Endodermal cell (in vitro differentiated cells): ENCODE results near the gene SMPD3. TPM values are rescaled to one million over a fixed set of nuclear protein-coding genes. Genes with fewer than 3 reads are reported as not detected.

Experiments
- DNase-seq: peaks from one replicate; pipeline ENCODE4 v3.0.0-alpha.2; 2017
- H3K27ac ChIP-seq: 2 replicates; pipeline ENCODE4 v1.5.1; 2013; ENCODE audit warnings: mild to moderate bottlenecking, low read depth, low read length, moderate library complexity
- H3K27me3 ChIP-seq: 2 replicates; pipeline ENCODE4 v1.6.1; 2013; ENCODE audit warnings: mild to moderate bottlenecking, low read length, moderate library complexity; ENCODE audit not compliant: insufficient read depth, control insufficient read depth, poor library complexity, severe bottlenecking
- H3K36me3 ChIP-seq: 2 replicates; pipeline ENCODE4 v1.7.0; 2013; ENCODE audit warnings: mild to moderate bottlenecking, low read length, moderate library complexity; ENCODE audit not compliant: control insufficient read depth, insufficient read depth
- H3K4me1 ChIP-seq: one replicate; pipeline ENCODE4 v1.7.0; 2013; ENCODE audit warnings: low read length; ENCODE audit not compliant: control insufficient read depth, insufficient read depth
- H3K4me3 ChIP-seq: 2 replicates; pipeline ENCODE4 v1.5.1; 2013; ENCODE audit warnings: mild to moderate bottlenecking, low read length, moderate library complexity
- H3K9ac ChIP-seq: 2 replicates; pipeline ENCODE4 v1.6.1; 2013; ENCODE audit warnings: mild to moderate bottlenecking, low read length, moderate library complexity; ENCODE audit not compliant: poor library complexity, severe bottlenecking; ENCODE audit errors: extremely low read depth
- H3K9me3 ChIP-seq: 2 replicates; pipeline ENCODE4 v1.6.1; 2013; ENCODE audit warnings: mild to moderate bottlenecking, low read length, moderate library complexity; ENCODE audit not compliant: control insufficient read depth
- H3K27ac Mint-ChIP-seq: 2 replicates; pipeline ENCODE4 v1.8.0; 2020; ENCODE audit warnings: mixed read lengths
- H3K27me3 Mint-ChIP-seq: 2 replicates; pipeline ENCODE4 v1.8.0; 2021; ENCODE audit warnings: mild to moderate bottlenecking, mixed read lengths; ENCODE audit not compliant: insufficient read depth
- H3K36me3 Mint-ChIP-seq: 2 replicates; pipeline ENCODE4 v1.8.0; 2020; ENCODE audit warnings: low read depth, mixed read lengths
- H3K4me1 Mint-ChIP-seq: 2 replicates; pipeline ENCODE4 v1.8.0; 2020; ENCODE audit warnings: mixed read lengths
- H3K4me3 Mint-ChIP-seq: 2 replicates; pipeline ENCODE4 v1.8.0; 2020; ENCODE audit warnings: mild to moderate bottlenecking, moderate library complexity, mixed read lengths
- H3K9me3 Mint-ChIP-seq: 2 replicates; pipeline ENCODE4 v1.8.0; 2020; ENCODE audit warnings: mild to moderate bottlenecking, mixed read lengths
- CTCF ChIP-seq: fragments of 200-600 bp; sonication (generic); conservative IDR thresholded peaks from 2 replicates; pipeline ENCODE4 v1.5.0; 2021; ENCODE audit warnings: antibody characterized with exemption, mild to moderate bottlenecking
- WGBS, 2 experiments: methylation state at CpG; one replicate each; pipeline versions ENCODE4 v1.1.5 to v1.1.7; 2013; ENCODE audit warnings: missing lambda C conversion rate in 2 of 2, mixed read lengths in 1 of 2; ENCODE audit not compliant: insufficient coverage in 1 of 2, insufficient read length in 1 of 2; 5-methylcytosine and 5-hydroxymethylcytosine counted together
- total RNA-seq, 2 donors: library from RNA; stranded (reverse); fragmentation: NEBNext Ultra II Directional in 1 of 2; extraction: Animal tissue kit (Norgen Biotek cat#: 25700) in 1 of 2; gene quantifications; 2 replicates in 1 of 2; 3 replicates in 1 of 2; pipeline ENCODE4 v1.2.1, GENCODE V29; 2021

The SMPD3 gene
- total RNA-seq, 2 donors from 2014 or later: 0.07 TPM; not detected in 1

DNA sequence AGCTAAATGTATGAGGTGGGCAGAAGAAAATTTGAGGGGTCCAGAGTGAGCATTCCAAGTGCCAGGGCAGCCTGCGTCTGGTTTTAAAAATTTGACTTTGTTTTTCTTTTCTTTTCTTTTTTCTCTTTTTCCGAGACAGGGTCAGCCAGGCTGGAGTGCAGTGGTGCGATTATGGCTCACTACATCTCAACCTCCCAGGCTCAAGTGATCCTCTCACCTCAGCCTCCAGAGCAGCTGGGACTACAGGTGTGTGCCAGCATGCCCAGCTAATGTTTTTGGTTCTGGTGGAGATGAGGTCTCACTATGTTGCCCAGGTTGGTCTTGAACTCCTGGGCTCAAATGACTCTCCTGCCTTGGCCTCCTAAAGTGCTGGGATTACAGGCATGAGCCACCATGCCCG is 15.6 kb downstream of the SMPD3 start:
- H3K27me3 Mint-ChIP-seq: peaks cover 4% of the 10 kb centered on the region
- no peak overlapping the region for H3K4me3 Mint-ChIP-seq
- 92 to 100% methylated on average over 3 to 4 of the region's 4 CpGs for WGBS, 2 experiments
- peaks cover 7% of the 10 kb centered on the region for H3K4me1 Mint-ChIP-seq
- no peak overlapping the region for H3K27ac ChIP-seq
- H3K27me3 ChIP-seq: peaks cover 2% of the 10 kb centered on the region
- H3K36me3 Mint-ChIP-seq: no peaks in the 10 kb centered on the region
- H3K27ac Mint-ChIP-seq: no peak overlapping the region
- H3K9ac ChIP-seq: no peak overlapping the region
- H3K9me3 ChIP-seq: peaks cover 5% of the 10 kb centered on the region
- H3K4me3 ChIP-seq: no peak overlapping the region
- no peak for DNase-seq
- no peak for TF ChIP-seq CTCF
- H3K36me3 ChIP-seq: no peaks in the 10 kb centered on the region
- no peaks in the 10 kb centered on the region for H3K4me1 ChIP-seq
- peaks cover 6% of the 10 kb centered on the region for H3K9me3 Mint-ChIP-seq

- peaks cover 2% of the 10 kb centered on the region for H3K27me3 Mint-ChIP-seq
- Histone ChIP-seq H3K9me3 (no peaks in the 10 kb centered on the region), H3K9ac (no peak overlapping the region), H3K27ac (no peak overlapping the region), H3K36me3 (no peaks in the 10 kb centered on the region), H3K4me3 (no peak overlapping the region), H3K4me1 (no peaks in the 10 kb centered on the region), H3K27me3 (no peaks in the 10 kb centered on the region)
- no peak overlapping the region for H3K4me3 Mint-ChIP-seq
- 76% methylated on average over 3 to 4 of the region's 4 CpGs for WGBS, 2 experiments
- no peaks in the 10 kb centered on the region for H3K9me3 Mint-ChIP-seq
- no peaks in the 10 kb centered on the region for H3K36me3 Mint-ChIP-seq
- DNase-seq: no peak
- no peak for TF ChIP-seq CTCF
- no peak overlapping the region for H3K27ac Mint-ChIP-seq
- H3K4me1 Mint-ChIP-seq: no peaks in the 10 kb centered on the region
Measured at GRCh38 chr16:68429076-68429854, 19.0 kb downstream of the SMPD3 start.

- Histone ChIP-seq H3K27ac (no peak overlapping the region), H3K4me1 (no peaks in the 10 kb centered on the region), H3K9me3 (no peaks in the 10 kb centered on the region), H3K4me3 (no peak overlapping the region), H3K36me3 (no peaks in the 10 kb centered on the region), H3K27me3 (no peaks in the 10 kb centered on the region), H3K9ac (no peak overlapping the region)
- WGBS, 2 experiments: 86 to 87% methylated on average over 4 to 5 of the region's 5 CpGs
- Mint-ChIP-seq H3K4me3 (no peak overlapping the region), H3K27me3 (peaks cover 2% of the 10 kb centered on the region), H3K27ac (no peak overlapping the region), H3K9me3 (no peaks in the 10 kb centered on the region), H3K36me3 (no peaks in the 10 kb centered on the region), H3K4me1 (no peaks in the 10 kb centered on the region)
- TF ChIP-seq CTCF: no peak
- no peak for DNase-seq
Measured at GRCh38 chr16:68427649-68428303, 20.5 kb downstream of the SMPD3 start.
